Measurements from ENCODE around the gene EIF5A.

The EIF5A gene

DNA sequence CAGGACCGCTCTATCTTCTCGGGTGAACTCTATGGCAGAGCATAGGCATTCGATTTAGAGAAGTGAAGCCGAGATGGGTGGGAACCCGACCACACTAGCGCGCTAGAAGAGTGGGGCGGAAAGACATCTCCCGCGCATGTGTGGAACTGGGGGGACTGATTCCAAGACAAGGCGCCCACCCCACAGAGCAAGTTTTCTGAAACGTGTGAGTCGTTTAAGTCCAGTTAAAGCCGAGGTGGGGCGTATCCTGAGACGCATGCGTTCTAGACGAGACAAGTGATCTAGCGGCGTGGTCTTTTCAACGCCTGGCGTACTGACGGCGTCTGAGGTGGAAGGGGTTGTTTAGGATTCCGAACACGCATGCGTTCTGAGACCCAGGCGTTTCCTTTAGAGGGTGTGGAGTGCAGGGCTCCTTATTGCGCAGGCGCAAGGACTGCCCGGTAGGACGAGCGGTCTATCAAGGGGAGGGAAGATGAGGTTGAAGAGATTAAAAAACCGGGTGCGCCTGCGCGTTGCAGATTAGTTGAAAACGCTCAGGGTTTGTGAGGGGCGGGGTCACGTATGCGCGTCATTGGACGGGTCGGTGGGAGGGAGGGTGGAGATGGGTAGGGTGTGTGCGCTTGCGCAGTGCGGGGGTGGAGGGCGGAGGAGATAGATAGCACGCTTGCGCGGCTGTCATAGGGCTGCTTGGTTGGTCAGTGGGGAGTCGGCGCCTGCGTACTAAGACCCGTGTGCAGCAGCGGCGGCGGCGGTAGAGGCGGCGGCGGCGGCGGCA is at the start of gene EIF5A:
Gene EIF5A, plus strand, starts transcription at position 718 of the 775 bp plus-strand sequence. CDS start 2,008 bp downstream, outside the sequence.
- DNase-seq (ENCODE audit: low read depth): peak; percentile 100

DNA sequence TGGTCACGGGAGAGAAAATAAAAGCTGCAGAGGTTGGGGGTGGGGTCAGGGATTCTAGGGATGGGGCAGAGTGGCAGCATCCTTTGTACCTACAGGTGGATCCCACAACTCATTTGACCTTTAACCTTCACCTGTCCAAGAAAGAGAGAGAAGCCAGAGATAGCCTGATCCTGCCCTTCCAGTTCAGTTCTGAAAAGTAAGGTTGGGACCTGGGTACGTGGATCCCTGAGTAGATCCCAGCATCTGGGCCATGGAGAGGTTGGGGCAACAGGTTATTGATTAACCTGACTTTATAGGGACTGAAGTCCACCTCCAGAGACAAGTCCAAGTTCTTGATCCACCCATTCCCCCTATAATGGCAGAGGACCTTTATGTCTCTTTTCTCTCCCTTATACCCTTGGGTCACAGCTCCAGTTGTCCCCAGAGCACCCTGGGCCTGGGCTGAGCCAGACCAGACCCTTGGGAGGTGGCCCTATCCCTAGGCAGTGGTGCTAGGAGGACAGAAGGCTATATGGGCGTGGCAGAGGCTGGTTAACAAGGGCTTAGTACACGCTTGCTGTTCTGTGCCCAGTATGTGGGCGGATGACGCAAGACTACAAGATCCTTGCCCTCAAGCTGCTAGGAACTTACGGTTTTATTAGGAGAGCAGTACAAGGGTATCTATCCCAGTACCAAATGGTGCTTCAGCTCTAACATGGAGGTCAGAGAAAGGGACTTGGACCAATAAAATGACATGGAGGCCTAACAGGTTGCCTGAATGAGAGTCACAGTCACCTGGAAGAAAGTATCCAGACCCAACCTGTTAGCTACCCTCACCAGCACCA is 48.5 kb upstream of the EIF5A start:
- no peak for DNase-seq (ENCODE audit: low read depth)

DNA sequence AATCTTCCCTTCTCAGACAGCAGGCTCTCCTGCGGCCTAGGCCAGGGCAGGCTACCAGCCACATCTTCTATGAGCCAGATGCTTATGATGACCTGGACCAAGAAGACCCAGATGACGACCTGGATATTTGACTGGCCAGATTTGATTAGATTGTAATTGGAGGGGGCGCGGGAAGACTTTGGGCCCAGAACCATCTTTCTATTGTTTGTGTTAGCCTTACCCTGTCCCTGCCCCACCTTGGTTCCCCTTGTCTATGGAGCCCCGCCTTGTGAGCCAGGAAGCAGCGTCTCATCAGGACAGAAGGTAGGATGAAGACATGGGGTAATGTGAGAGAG is 47.9 kb upstream of the EIF5A start:
- no peak for DNase-seq (ENCODE audit: low read depth)

DNA sequence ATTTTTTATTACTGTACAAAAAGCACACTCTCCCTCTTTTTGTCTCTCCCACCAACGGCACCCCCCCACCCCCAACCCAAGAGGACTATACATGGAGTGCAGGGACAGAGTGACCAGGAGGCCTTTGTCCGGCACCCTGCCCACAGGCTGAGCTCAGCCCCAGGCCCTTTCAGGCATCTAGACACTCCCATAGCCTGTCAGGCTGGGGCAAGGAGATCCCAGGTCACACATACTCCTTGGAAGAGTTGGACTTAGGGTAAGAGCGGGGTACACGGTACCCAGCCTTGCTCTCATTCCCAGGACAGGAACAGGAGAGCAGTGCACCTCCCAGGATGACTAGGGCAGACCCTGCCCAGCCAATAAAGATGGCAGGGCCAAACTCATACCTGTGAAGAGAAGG is 47.3 kb upstream of the EIF5A start:
- DNase-seq (ENCODE audit: low read depth): no peak

DNA sequence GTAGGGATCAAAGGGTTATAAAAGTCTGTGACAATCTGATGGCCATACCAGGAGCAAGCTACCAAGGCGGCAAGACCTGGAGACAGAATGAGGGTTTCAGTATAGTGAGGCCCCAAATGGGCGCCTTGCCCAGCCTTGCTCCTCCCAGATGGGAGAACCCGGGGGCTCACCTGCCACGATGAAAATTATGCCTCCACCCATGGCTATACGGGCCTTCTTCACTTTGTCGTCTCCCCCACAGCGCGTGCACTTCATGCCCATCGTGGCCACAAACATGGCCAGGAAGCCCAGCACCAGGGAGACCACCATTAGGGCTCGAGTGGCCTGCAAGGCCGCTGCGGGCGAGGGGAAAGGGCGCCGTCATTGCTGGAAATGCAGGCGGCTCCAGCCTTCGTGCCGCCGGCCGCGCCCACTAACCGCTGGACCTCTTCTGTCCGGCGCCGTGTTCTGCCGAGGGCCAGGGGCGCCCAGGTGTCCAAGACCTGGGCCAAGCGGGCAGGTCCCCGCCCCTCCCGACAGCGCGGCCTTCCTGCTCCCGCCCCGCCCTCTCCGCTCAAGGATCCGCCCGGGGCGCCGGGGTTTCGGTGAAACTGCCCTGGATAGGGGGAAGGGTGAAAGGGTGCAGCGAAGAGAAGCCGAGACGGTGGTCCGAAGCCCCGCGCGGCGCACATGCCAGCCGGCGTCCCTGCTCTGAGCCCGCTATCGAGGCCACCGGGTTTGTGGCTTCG is 46.6 kb upstream of the EIF5A start:
- peak; percentile 27 for DNase-seq (ENCODE audit: low read depth)

DNA sequence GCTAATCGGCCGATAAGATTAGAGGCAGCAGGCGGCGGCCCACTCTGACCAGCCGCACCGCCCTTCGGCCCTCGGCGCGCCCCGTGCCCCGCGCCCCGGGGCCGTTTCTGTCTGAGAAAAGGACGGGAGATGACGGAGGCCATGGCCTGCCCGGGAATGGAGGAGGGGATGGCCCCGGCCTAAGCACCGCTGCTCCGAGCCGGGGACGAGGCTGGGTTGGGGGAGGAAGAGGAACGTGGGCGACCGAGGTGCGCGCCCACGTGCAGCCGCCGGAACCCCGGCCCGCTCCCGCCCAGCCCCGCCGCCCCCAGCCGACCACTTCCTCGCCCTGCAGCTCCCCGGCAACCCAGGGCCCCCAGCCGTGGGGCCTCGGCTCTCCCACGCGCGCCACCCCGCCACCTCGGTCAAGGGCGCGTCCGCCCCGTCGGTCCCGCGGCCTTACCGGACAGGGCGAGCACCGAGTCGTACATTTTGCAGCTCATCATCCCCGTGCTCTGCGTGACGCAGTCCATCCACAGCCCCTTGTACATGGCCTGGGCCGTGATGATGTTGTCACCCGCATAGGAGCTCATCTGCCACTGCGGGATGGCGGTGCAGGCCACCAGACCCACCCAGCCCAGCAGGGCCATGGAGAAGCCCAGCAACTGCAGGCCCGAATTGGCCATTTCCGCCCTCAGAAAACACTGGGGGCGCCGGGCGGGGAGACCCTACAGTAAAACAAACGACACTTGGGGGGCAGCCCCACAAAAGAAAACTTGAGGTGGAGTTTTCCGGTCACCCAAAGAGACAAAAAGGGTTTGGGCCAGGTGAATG is 45.8 kb upstream of the EIF5A start:
- DNase-seq (ENCODE audit: low read depth): peak; percentile 38

DNA sequence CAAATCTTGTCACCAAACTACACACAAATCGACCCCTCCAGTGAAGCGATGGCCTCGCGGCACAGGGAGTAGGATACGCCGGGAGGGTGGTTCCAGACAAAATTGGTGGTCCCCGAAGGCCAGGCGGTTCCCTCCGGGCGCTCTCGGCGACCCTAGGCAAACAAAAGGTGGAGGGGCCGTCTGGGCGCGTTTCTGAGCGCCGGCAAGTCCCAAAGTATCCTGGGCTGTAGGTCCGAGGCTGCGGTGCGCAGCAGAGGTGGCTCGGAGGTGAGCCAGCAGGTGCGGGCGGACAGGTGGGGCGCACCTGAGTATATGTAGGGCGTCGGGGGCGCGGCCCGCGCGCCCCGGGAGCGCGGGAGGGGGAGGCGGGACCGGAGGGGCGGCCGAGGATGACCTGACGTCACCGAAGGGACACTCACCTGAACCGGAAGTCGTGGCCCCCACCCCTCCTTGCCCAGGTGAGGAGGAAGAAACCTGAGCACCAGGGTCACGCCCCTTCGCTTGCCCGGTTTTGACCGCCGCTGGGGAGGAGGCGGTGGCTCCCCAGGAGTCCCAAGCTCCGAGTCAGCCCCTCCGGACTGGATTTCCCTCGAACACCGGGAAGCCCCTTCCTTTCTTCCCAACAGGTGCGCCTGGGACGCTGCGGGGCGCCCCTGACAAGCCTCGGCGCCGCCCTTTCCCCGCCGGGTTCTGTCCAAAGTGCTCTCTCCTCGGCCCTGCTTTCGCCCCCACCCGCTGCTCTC is 45.1 kb upstream of the EIF5A start, which contains the start of gene CLDN7:
Gene CLDN7, minus strand, starts transcription at position 287 of the 743 bp plus-strand sequence. CDS start 435 bp downstream, outside the sequence.
- no peak for DNase-seq (ENCODE audit: low read depth)

DNA sequence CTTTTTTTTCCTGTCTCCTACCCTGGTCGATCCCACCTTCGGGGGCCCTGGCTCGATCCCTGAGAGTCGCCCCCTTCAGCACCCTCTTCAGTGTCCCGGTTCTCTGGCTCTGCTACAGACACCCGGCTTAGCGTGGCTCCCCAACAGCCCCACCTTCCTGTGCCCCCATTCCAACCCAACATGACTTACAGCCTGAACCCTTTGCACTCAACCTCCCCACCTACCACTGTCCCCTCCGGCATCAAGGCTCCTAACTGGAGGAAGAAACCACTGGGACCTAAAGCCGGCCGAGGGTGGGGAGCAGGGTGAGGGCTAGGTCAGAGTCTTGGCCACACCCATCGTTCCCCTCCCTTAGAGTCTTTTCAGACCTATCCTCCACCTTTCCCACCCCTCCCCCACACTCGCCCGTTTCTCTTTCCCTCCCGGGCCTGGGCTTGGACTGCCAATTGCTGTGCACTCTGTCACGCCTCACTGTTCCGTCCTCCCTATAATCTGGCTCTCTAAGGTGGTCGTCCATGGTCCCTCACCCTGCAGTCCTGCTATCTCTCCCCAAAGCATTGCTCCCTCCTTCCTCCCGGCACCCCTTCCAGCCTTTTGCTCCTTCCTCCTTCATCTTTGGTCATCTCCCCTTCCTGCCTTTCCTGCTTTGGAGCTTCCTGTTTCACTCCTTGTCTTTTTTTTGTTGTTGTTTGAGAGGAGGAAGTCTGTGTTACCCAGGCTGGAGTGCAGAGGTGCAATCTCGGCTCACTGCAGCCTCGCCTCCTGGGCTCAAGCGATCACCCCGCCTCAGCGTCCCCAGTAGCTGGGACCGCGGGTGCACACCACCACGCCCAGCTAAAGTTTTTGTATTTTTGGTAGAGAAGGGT is 44.3 kb upstream of the EIF5A start:
- no peak for DNase-seq (ENCODE audit: low read depth)

DNA sequence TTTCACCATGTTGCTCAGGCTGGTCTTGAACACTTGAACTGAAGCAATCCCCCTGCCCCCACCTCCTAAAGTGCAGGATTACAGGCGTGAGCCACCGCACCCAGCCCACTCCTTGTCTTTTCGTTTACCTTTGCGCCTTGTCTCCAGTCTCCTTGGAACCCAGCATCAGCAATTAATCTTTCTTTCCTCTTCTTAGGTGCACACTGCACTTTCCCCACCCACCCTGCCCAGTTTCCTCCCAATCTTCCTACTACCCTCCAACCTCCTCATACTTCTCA is 43.7 kb upstream of the EIF5A start:
- no peak for DNase-seq (ENCODE audit: low read depth)

DNA sequence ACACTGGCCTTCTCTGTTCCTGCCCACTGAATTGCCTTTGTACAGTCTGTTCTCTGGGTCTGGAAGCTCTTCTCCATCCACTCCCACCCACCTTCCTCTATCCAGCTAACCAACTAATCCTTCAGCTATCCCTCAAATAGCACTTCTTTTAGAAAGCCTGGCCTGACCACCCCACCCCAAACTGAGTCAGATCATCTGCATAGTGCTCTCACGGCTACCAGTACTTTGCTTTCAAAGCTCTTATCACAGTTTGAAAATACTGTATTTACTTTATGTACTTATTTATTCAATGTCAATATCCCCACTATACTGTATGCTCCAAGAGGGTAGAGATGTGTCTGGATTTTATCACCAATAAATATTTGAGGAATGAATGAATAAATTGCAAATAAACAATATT is 40.6 kb upstream of the EIF5A start:
- DNase-seq (ENCODE audit: low read depth): no peak

DNA sequence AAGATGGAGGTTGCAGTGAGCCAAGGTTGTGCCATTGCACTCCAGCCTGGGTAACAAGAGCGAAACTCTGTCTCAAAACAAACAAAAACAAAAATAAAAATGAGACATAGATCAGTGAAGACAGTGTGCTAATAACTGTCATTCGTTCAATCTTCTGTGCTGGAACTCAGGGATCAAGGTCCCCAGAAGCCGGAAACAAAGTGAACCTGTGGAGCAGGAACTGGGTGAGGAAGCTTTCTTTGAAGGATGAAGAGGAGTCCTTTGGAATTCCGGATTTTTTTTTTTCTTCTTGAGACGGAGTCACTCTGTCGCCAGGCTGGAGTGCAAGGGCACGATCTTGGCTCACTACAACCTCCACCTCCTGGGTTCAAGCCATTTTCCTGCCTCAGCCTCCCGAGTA is 28.0 kb upstream of the EIF5A start:
- DNase-seq (ENCODE audit: low read depth): no peak

DNA sequence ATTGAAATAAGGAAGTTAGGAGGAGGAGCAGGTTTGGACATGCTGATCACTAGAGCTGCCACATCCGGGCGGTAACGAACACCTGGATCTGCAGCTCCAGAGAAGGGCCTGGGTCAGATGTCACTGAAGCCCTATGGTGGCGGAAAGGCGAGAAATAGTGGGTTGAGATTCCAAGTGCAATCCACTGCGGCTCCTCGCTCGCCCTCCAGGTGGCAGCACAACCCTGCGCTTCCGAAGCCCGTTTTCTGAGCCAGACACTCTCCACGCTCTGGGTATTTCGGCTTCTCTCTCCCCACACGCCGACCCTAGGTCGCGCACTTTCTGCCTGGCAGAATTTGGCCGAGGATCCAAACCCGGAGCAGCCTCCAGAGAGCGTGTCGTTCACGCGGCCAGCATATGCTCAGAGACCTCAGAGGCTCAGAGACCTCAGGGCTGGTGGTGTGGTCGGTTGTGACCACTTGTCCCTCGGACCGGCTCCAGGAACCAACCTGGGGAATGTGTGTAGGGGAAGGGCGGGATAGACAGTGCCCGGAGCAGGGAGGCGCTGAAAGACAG is 26.8 kb upstream of the EIF5A start:
- DNase-seq (ENCODE audit: low read depth): peak; percentile 72

DNA sequence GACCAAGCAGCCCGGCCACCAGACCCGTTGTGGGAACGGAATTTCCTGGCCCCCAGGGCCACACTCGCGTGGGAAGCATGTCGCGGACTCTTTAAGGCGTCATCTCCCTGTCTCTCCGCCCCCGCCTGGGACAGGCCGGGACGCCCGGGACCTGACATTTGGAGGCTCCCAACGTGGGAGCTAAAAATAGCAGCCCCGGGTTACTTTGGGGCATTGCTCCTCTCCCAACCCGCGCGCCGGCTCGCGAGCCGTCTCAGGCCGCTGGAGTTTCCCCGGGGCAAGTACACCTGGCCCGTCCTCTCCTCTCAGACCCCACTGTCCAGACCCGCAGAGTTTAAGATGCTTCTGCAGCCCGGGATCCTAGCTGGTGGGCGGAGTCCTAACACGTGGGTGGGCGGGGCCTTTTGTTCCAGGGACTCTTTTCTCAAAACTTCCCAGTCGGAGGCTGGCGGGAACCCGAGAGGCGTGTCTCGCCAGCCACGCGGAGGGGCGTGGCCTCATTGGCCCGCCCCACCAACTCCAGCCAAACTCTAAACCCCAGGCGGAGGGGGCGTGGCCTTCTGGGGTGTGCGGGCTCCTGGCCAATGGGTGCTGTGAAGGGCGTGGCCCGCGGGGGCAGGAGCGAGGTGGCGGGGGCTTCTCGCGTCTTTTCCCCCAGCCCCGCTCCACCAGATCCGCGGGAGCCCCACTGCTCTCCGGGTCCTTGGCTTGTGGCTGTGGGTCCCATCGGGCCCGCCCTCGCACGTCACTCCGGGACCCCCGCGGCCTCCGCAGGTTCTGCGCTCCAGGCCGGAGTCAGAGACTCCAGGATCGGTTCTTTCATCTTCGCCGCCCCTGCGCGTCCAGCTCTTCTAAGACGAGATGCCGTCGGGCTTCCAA is 26.1 kb upstream of the EIF5A start, which contains the start of gene SLC2A4:
Gene SLC2A4, plus strand, starts transcription at position 645 of the 879 bp plus-strand sequence. Its CDS starts 217 bp downstream, at position 862.
- peak; percentile 73 for DNase-seq (ENCODE audit: low read depth)

DNA sequence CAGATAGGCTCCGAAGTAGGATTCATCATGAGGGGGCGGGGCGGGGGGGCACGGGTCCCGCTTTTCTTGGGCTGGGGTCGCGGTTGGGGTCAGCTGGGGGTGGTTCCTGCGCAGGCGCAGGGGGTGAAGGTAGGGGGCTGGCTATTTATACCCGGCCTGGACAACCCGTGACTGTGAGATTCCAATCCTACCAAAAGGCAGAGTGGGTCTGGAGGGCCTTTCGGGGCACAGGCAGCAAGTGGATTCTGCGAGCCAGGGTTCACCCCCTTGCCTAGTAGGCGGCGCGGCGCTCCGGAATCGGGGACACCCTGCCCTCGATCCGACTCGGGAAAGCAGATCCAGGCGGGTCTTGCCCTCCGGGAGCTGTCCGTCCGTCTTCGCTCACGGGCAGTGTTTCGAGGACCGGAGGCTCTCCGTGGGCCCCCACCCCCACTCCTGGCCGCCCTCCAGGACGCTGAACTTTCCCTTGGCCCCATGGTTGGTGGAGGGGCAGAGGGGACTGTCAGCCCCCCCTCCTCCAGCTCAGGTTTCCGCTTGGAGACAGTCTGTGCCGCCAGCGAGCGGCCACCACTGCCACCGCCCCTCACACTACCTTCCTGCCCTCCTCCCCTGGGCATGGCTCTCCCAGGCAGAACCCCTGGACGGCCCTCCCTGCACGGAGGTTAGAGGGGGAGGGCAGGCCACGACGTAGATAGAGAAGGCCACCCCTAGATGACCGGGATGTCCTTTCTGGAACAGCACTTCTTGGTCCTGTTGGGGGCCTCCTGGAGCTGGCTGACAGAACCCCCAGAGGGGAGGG is 25.3 kb upstream of the EIF5A start:
- DNase-seq (ENCODE audit: low read depth): no peak

DNA sequence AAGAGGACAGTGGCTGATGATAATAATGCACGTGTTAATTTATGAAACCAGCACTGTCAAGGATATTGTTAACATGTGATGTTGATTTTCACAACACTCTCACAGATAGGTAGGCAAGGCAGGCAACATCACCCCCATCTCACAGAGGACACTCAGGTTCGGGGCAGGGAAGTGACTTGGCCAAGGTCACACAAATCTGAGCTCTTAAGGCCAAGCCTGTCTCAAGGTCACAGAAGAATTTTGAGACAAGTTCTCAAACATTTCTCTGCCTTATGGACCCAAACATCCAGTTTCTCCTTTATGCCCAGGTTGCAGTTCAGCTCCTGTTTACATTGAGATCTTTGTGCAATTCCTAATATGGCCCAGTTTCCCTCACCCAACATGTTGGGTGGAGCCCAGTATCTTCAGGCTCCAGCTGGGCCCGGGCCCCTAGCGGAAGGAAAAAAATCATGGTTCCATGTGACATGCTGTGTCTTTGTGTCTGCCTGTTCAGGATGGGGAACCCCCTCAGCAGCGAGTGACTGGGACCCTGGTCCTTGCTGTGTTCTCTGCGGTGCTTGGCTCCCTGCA is 24.6 kb upstream of the EIF5A start:
- no peak for DNase-seq (ENCODE audit: low read depth)

DNA sequence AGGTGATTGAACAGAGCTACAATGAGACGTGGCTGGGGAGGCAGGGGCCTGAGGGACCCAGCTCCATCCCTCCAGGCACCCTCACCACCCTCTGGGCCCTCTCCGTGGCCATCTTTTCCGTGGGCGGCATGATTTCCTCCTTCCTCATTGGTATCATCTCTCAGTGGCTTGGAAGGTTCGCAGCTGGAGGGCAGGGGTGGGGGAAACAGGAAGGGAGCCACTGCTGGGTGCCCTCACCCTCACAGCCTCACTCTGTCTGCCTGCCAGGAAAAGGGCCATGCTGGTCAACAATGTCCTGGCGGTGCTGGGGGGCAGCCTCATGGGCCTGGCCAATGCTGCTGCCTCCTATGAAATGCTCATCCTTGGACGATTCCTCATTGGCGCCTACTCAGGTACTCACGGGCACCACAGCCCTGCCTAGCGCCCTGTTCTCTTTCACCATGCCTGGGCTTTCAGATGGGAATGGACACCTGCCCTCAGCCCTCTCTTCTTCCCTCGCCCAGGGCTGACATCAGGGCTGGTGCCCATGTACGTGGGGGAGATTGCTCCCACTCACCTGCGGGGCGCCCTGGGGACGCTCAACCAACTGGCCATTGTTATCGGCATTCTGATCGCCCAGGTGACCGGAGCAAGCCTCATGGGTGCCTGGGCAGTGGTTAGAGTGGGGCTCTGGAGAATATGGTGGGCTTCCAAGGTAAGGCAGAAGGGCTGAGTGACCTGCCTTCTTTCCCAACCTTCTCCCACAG is 23.8 kb upstream of the EIF5A start:
- DNase-seq (ENCODE audit: low read depth): no peak

DNA sequence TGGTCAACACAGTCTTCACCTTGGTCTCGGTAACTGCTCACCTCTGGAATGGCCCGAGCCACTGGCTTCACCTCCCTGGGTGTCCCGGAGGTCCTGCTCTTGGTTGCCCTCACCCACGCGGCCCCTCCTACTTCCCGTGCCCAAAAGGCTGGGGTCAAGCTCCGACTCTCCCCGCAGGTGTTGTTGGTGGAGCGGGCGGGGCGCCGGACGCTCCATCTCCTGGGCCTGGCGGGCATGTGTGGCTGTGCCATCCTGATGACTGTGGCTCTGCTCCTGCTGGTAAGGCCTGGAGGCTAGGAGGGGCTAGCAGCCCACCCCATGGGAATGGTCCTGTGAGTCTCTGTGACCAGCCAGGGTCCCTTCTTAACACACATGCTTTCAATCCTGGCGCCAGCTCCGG is 22.5 kb upstream of the EIF5A start:
- DNase-seq (ENCODE audit: low read depth): no peak
